GF-D8 (cell line): Measurements from ENCODE around the gene TM9SF1.

Experiments
- DNase-seq: peaks from one replicate; lab custom pipeline; 2025; lab: John Stamatoyannopoulos, UW

TM9SF1 gene

GRCh38 chr14:24151404-24152080, 43.7 kb downstream of the TM9SF1 start:
- no peak for DNase-seq

- no peak for DNase-seq
These were observed 44.2 kb downstream of the TM9SF1 start for GRCh38 chr14:24150993-24151392.

GRCh38 chr14:24150567-24150966, 44.7 kb downstream of the TM9SF1 start:
- DNase-seq: no peak

- DNase-seq: no peak
These were observed 45.2 kb downstream of the TM9SF1 start for GRCh38 chr14:24150061-24150460.

- no peak for DNase-seq
These were observed 45.8 kb downstream of the TM9SF1 start for GRCh38 chr14:24149302-24149969.

- DNase-seq: no peak
These were observed 47.3 kb downstream of the TM9SF1 start for GRCh38 chr14:24147761-24148428.

- peak; percentile 96 for DNase-seq
These were observed 48.1 kb downstream of the TM9SF1 start, which contains the start of gene RNF31 for GRCh38 chr14:24146978-24147760. RNF31 (plus strand) TSS chr14:24147498; CDS start chr14:24147699, 201 bp downstream.

GRCh38 chr14:24146453-24146977, 48.7 kb downstream of the TM9SF1 start, which contains the start of gene PSME2:
PSME2 (minus strand) TSS chr14:24146610; CDS start chr14:24146581, 29 bp downstream.
- peak; percentile 85 for DNase-seq

- no peak for DNase-seq
These were observed 49.4 kb downstream of the TM9SF1 start for GRCh38 chr14:24145690-24146452.

- no peak for DNase-seq
These were observed 50.0 kb downstream of the TM9SF1 start for GRCh38 chr14:24145219-24145618.

GRCh38 chr14:24144451-24144850, 50.8 kb downstream of the TM9SF1 start:
- no peak for DNase-seq

- DNase-seq: no peak
These were observed 51.7 kb downstream of the TM9SF1 start for GRCh38 chr14:24143511-24143910.

- peak; percentile 98 for DNase-seq
These were observed 54.0 kb downstream of the TM9SF1 start, which contains the start of gene EMC9 for GRCh38 chr14:24141097-24141880. EMC9 (minus strand) TSS chr14:24141591; CDS start chr14:24141304, 287 bp downstream.

- no peak for DNase-seq
These were observed 55.8 kb downstream of the TM9SF1 start for GRCh38 chr14:24139272-24139934.
